Type B pancreatic cell (in vitro differentiated cells): ENCODE measurements around the gene DNAJC13. TPM values are rescaled to one million over a fixed set of nuclear protein-coding genes. Genes with fewer than 3 reads are reported as not detected.

Source experiments
- DNase-seq: peaks from one replicate; pipeline ENCODE4 v3.0.0; 2021; ENCODE audit warnings: mixed read lengths; ENCODE audit not compliant: unreplicated experiment; ENCODE audit errors: extremely low spot score
- H3K27ac Mint-ChIP-seq: 2 replicates; pipeline ENCODE4 v1.8.0; 2021; ENCODE audit warnings: mild to moderate bottlenecking, mixed read lengths
- H3K27me3 Mint-ChIP-seq: 2 replicates; pipeline ENCODE4 v1.8.0; 2021; ENCODE audit warnings: mixed read lengths
- H3K36me3 Mint-ChIP-seq: 2 replicates; pipeline ENCODE4 v1.8.0; 2021; ENCODE audit warnings: mixed read lengths
- H3K4me1 Mint-ChIP-seq: one replicate; pipeline ENCODE4 v1.8.0; 2021; ENCODE audit warnings: mixed read lengths; ENCODE audit not compliant: unreplicated experiment
- H3K4me3 Mint-ChIP-seq: 2 replicates; pipeline ENCODE4 v1.8.0; 2021; ENCODE audit warnings: mild to moderate bottlenecking, mixed read lengths
- H3K9me3 Mint-ChIP-seq: 2 replicates; pipeline ENCODE4 v1.8.0; 2021; ENCODE audit warnings: mixed read lengths
- CTCF ChIP-seq: fragments of 200-600 bp; sonication (generic); conservative IDR thresholded peaks from 2 replicates; pipeline ENCODE4 v1.5.0; 2021; ENCODE audit warnings: antibody characterized with exemption, mild to moderate bottlenecking
- total RNA-seq: library from RNA; stranded (reverse); gene quantifications from 2 replicates; pipeline ENCODE4 v1.2.1, GENCODE V29; 2021; ENCODE audit warnings: low replicate concordance

The DNAJC13 gene
- total RNA-seq, 1 donor from 2014 or later, result 34.0 TPM

DNA sequence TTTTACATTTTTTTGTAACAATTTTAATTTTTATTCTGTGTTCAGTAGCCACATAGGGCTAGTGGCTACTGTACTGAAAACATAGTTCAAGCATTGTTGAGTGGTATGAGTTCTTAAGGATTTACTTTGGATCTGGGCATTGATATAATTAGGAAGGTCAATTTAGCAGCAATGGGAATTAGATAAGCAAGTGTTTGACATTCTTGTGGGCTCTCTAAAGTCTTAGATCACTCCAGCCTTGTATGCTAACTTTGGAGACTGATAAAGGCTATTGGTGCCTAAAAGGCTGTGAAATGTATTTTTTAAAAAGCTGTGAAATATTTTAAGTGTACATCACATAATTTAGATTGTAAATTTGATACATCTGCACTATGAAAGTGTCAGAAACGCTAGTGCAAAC lies 2.5 kb upstream of the DNAJC13 start:
- Mint-ChIP-seq H3K36me3 (no peaks in the 10 kb centered on the region), H3K27ac (no peak overlapping the region), H3K4me3 (no peak overlapping the region), H3K9me3 (no peaks in the 10 kb centered on the region), H3K27me3 (peaks cover 12% of the 10 kb centered on the region), H3K4me1 (peaks cover 12% of the 10 kb centered on the region)
- no peak for TF ChIP-seq CTCF
- DNase-seq, result no peak

GRCh38 chr3:132416161-132416560 lies 1.1 kb upstream of the DNAJC13 start:
- Mint-ChIP-seq H3K4me3 (peak overlapping the region; percentile 97), H3K36me3 (peaks cover 8% of the 10 kb centered on the region), H3K4me1 (peaks cover 12% of the 10 kb centered on the region), H3K9me3 (no peaks in the 10 kb centered on the region), H3K27me3 (peaks cover 9% of the 10 kb centered on the region), H3K27ac (peak overlapping the region; percentile 97)
- TF ChIP-seq CTCF, result no peak
- no peak for DNase-seq

GRCh38 chr3:132417695-132418411 lies 551 bp downstream of the DNAJC13 start:
- H3K4me3 Mint-ChIP-seq, result peak overlapping the region; percentile 97
- no peaks in the 10 kb centered on the region for H3K9me3 Mint-ChIP-seq
- DNase-seq, result no peak
- H3K27me3 Mint-ChIP-seq, result no peaks in the 10 kb centered on the region
- H3K4me1 Mint-ChIP-seq, result peaks cover 12% of the 10 kb centered on the region
- TF ChIP-seq CTCF, result no peak
- peak overlapping the region; percentile 97 for H3K27ac Mint-ChIP-seq
- peaks cover 8% of the 10 kb centered on the region for H3K36me3 Mint-ChIP-seq

- no peak for TF ChIP-seq CTCF
- peak overlapping the region; percentile 74 for H3K27ac Mint-ChIP-seq
- H3K36me3 Mint-ChIP-seq, result peaks cover 8% of the 10 kb centered on the region
- peaks cover 18% of the 10 kb centered on the region for H3K4me1 Mint-ChIP-seq
- H3K9me3 Mint-ChIP-seq, result no peaks in the 10 kb centered on the region
- H3K27me3 Mint-ChIP-seq, result no peaks in the 10 kb centered on the region
- H3K4me3 Mint-ChIP-seq, result peak overlapping the region; percentile 97
- DNase-seq, result no peak
Measured at GRCh38 chr3:132418916-132419315, 1.6 kb downstream of the DNAJC13 start.

GRCh38 chr3:132421832-132422231 lies 4.5 kb downstream of the DNAJC13 start:
- Mint-ChIP-seq H3K9me3 (no peaks in the 10 kb centered on the region), H3K27ac (no peak overlapping the region), H3K27me3 (no peaks in the 10 kb centered on the region), H3K4me3 (no peak overlapping the region), H3K4me1 (peaks cover 10% of the 10 kb centered on the region), H3K36me3 (peaks cover 8% of the 10 kb centered on the region)
- TF ChIP-seq CTCF, result no peak
- no peak for DNase-seq
